Bronchial epithelial cell (primary cell): ENCODE measurements around the gene NADSYN1. TPM values are rescaled to one million over a fixed set of nuclear protein-coding genes. Genes with fewer than 3 reads are reported as not detected.

Experiments used
- DNase-seq: peaks from one replicate; pipeline ENCODE4 v3.0.0-alpha.2; 2010; ENCODE audit warnings: low read depth
- FAIRE-seq: peaks from 2 replicates; lab custom pipeline; 2011; peaks lifted over from hg19 to GRCh38; lab: Jason Lieb, UNC
- H3K27me3 ChIP-seq: 2 replicates; pipeline ENCODE4 v1.5.1; 2011; ENCODE audit warnings: low read length; ENCODE audit not compliant: control insufficient read depth, insufficient read depth
- H3K36me3 ChIP-seq: 2 replicates; pipeline ENCODE4 v1.5.1; 2011; ENCODE audit warnings: low read length; ENCODE audit not compliant: control insufficient read depth, insufficient read depth
- H3K4me3 ChIP-seq: 2 replicates; pipeline ENCODE4 v1.5.1; 2011; ENCODE audit warnings: mild to moderate bottlenecking, low read depth, low read length, control low read depth
- CTCF ChIP-seq: IDR thresholded peaks from 2 replicates; pipeline ENCODE4 v1.5.1; 2011; ENCODE audit warnings: mild to moderate bottlenecking, moderate library complexity, low read length, control low read depth, inconsistent platforms; ENCODE audit not compliant: insufficient read depth, severe bottlenecking
- total RNA-seq: library from RNA; depleted of rRNA; stranded (reverse); fragments of >200 nt; gene quantifications from 2 replicates; pipeline ENCODE4 v1.2.1, GENCODE V29; 2014

The NADSYN1 gene
- total RNA-seq, 1 donor from 2014 or later: 69.8 TPM

DNA sequence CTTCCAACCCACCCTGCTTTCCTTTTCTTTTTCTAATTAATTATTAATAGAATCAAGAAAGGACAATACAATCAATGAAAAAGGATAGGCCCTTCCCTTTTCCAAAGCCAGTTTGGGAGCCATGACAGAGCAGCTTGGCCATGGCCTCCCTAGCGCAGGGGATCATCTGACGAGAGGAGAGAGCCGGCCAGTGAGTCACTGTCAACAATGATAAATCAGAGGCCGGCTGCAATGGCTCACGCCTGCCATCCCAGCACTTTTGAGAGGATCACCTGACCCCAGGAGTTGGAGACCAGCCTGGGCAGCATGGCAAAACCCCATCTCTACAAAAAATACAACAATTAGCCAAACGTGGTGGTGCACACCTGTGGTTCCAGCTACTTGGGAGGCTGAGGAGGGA is 46.5 kb downstream of the NADSYN1 start:
- TF ChIP-seq CTCF: no peak
- DNase-seq: peak; percentile 7
- no peaks in the 10 kb centered on the region for H3K27me3 ChIP-seq
- peaks cover 29% of the 10 kb centered on the region for H3K36me3 ChIP-seq
- H3K4me3 ChIP-seq: no peak overlapping the region
- no peak for FAIRE-seq

DNA sequence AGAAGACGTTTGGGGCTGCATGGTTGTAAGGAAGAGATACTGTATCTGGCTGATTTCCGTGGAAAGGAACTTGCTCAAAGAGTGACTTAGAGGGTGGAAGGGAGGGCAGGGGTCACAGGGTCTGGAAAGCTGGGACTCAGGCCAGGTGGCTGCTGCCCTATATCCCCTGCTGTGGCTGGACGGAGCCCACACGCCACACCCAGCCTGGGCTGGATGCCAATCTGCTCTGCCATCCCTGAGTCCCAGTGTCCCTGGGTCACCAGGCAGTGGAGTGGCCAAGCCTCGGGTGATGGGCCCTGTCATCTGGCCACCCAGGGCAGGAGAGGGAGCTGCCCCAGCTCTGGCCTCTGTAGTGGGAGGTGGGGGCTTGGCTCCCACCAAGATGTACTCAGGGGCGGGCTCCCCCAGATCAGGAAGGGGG is 47.6 kb downstream of the NADSYN1 start:
- no peak for DNase-seq
- no peaks in the 10 kb centered on the region for H3K27me3 ChIP-seq
- peaks cover 23% of the 10 kb centered on the region for H3K36me3 ChIP-seq
- no peak overlapping the region for H3K4me3 ChIP-seq
- no peak for TF ChIP-seq CTCF
- no peak for FAIRE-seq

DNA sequence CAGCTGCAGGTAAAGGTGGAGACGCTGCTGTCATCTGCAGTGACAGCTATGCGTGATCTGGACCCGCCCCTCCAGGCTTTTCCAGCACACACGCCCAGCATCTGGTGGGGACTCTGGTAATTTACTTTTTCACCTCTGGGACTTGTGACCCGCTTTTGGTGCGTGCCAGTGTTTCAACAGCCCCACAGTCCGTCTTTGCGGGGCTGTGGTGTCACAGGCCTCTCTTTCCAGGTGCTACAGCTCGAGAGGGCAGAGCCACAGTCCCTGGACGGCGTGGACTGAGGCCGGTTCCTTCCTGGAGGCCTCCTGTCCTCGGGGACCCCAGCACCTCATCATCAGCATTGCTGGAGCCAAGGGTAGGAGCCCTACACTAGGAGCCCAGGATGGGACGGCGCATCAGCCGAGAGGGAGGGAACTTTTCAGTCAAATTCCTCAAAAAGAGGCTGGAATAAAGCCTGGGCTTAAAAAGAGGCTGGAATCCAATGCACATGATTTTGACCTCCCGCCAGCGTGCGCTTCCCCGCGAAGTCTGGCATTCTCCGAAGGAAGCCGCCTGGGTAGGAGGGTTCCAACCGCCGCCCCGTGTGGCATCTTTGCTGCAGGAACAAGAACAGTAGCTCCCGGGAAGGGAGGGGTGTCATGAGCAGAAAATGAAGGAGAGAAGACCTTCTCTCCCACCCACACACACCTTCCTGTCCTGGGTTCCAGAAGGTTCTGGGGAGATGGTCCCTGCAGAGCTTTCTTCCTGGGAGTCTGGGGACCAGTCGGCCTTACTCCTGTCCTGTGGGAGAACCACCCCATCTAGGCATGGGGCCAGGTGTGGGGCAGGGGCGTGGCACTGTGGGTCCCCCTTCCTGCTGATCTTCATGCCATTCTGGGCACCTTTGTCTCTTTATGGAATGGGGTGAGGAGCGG is 48.3 kb downstream of the NADSYN1 start:
- DNase-seq: no peak
- no peak for TF ChIP-seq CTCF
- Histone ChIP-seq H3K4me3 (no peak overlapping the region), H3K36me3 (peaks cover 16% of the 10 kb centered on the region), H3K27me3 (no peaks in the 10 kb centered on the region)
- no peak for FAIRE-seq

DNA sequence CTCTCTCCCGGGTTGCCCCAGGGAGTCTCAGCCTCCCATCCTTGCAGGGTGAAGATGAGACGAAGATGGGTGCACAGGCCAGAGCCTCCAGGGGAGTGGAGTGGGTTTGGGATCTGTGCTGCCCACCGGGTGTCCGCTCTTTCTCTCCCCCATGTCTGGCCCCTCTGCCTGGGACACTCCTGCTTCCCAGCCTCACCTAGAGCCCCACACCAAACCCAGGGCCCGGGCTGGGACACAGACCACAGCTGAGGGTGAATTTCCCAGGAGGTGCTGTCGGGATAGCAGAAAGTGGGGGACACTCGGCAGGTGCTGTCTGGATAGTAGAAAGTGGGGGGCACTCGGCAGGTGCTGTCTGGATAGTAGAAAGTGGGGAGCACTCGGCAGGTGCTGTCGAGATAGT is 49.0 kb downstream of the NADSYN1 start:
- peaks cover 14% of the 10 kb centered on the region for H3K36me3 ChIP-seq
- FAIRE-seq (no peak), DNase-seq (no peak)
- TF ChIP-seq CTCF: no peak
- no peak overlapping the region for H3K4me3 ChIP-seq
- no peaks in the 10 kb centered on the region for H3K27me3 ChIP-seq

DNA sequence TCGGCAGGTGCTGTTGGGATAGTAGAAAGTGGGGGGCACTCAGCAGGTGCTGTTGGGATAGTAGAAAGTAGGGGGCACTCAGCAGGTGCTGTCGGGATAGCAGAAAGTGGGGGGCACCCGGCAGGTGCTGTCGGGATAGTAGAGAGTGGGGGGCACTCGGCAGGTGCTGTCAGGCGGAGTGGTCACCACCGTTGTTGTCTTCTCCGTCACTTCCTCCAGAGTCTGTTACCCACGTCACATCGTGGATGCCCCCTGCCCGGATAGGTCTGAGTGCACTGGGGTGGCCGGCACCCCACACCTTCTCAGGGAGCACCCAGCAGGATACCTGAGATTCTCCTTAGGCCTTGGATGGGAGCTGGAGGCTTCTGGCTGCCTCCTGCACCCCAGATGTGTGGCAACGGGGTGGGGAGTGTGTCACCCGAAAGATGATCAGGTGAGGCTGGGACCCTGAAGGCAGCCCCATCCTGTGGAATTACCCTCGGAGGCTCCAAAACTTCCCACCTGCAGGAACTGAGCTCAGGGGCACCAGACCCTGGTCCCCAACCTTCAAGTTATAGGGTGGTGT is 50.0 kb downstream of the NADSYN1 start:
- no peak for TF ChIP-seq CTCF
- DNase-seq (no peak), FAIRE-seq (peak; percentile 68)
- H3K27me3 ChIP-seq: no peaks in the 10 kb centered on the region
- H3K4me3 ChIP-seq: no peak overlapping the region
- peaks cover 14% of the 10 kb centered on the region for H3K36me3 ChIP-seq

- no peak for FAIRE-seq
- no peak for DNase-seq
- TF ChIP-seq CTCF: no peak
- Histone ChIP-seq H3K4me3 (no peak overlapping the region), H3K36me3 (peaks cover 8% of the 10 kb centered on the region), H3K27me3 (no peaks in the 10 kb centered on the region)
Measured at GRCh38 chr11:71504531-71504930, 51.5 kb downstream of the NADSYN1 start.
